AG04450 (cell line): ENCODE measurements around the gene IFIT2. TPM values are rescaled to one million over a fixed set of nuclear protein-coding genes. Genes with fewer than 3 reads are reported as not detected.

Experiments used
- CTCF ChIA-PET: fragments of 300-600, 350-600 bp; formaldehyde crosslinking; extraction: SDS; loops from one replicate; lab custom pipeline; 2022; ENCODE audit warnings: antibody characterized with exemption, inconsistent platforms; lab: Charles Lee
- POLR2A ChIA-PET: fragments of 350-600 bp; formaldehyde crosslinking; extraction: SDS; loops from one replicate; lab custom pipeline; 2021; ENCODE audit warnings: antibody characterized with exemption, inconsistent platforms; lab: Yijun Ruan, JAX
- DNase-seq: peaks from one replicate; pipeline ENCODE4 v3.0.0-alpha.2; 2011; ENCODE audit warnings: low read depth, low spot score
- H3K27ac ChIP-seq: one replicate; pipeline ENCODE4 v1.5.1; 2012; ENCODE audit warnings: low read depth, low read length, control low read depth
- H3K27me3 ChIP-seq: one replicate; pipeline ENCODE4 v1.6.0; 2012; ENCODE audit warnings: low read length; ENCODE audit not compliant: control insufficient read depth, insufficient read depth
- H3K4me3 ChIP-seq: 2 replicates; pipeline ENCODE4 v1.5.1; 2011; ENCODE audit warnings: mild to moderate bottlenecking, low read depth, low read length, control low read depth
- H3K9me3 ChIP-seq: 2 replicates; pipeline ENCODE4 v1.5.1; 2012; ENCODE audit warnings: low read length; ENCODE audit not compliant: control insufficient read depth, insufficient read depth
- polyA plus RNA-seq: library from polyadenylated mRNA; depleted of rRNA; stranded (reverse); fragments of >200 nt; gene quantifications from 2 replicates; pipeline ENCODE4 v1.2.3, GENCODE V29; 2011
- TF ChIP-seq, protein P1 (sequence below): IDR thresholded peaks from 2 replicates; pipeline ENCODE4 v1.5.1; 2011; ENCODE audit warnings: low read depth, low read length, control low read depth, inconsistent platforms

IFIT2 gene
- polyA plus RNA-seq, 1 experiment = 3.8 TPM

DNA sequence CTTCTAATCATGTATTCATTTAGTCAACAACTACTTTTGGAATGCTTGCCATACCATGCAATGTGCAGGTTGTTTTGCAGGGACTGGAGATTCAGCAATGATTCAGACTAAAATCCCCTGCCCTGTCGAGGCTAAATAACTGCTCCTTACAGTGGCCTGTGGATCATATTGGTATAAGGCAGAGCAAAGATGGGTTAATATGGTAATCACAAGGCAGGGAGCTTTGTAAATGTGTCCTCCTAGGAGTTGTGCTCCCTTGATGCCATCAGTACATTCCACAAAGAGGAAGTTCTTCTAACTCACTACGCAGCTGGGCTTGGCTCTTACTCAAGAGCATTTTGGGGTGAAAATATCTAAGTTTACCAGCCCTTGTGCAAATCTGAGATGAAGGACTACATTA is 614 bp upstream of the IFIT2 start:
- no peaks in the 10 kb centered on the region for H3K9me3 ChIP-seq
- CTCF ChIA-PET = interaction anchor here (1.3 kb wide), 1 partner anchor 68 kb away, joined by 8 read pairs; no protein-coding TSS in a partner anchor
- no peaks in the 10 kb centered on the region for H3K27me3 ChIP-seq
- TF ChIP-seq, protein P1, sequence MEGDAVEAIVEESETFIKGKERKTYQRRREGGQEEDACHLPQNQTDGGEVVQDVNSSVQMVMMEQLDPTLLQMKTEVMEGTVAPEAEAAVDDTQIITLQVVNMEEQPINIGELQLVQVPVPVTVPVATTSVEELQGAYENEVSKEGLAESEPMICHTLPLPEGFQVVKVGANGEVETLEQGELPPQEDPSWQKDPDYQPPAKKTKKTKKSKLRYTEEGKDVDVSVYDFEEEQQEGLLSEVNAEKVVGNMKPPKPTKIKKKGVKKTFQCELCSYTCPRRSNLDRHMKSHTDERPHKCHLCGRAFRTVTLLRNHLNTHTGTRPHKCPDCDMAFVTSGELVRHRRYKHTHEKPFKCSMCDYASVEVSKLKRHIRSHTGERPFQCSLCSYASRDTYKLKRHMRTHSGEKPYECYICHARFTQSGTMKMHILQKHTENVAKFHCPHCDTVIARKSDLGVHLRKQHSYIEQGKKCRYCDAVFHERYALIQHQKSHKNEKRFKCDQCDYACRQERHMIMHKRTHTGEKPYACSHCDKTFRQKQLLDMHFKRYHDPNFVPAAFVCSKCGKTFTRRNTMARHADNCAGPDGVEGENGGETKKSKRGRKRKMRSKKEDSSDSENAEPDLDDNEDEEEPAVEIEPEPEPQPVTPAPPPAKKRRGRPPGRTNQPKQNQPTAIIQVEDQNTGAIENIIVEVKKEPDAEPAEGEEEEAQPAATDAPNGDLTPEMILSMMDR = no peak
- H3K27ac ChIP-seq = peak overlapping the region; percentile 90
- DNase-seq = no peak
- peak overlapping the region; percentile 61 for H3K4me3 ChIP-seq
- POLR2A ChIA-PET = interaction anchor here (1.8 kb wide), 1 partner anchor 27 kb away, joined by 5 read pairs; the partner anchor contains the start of gene IFIT3

DNA sequence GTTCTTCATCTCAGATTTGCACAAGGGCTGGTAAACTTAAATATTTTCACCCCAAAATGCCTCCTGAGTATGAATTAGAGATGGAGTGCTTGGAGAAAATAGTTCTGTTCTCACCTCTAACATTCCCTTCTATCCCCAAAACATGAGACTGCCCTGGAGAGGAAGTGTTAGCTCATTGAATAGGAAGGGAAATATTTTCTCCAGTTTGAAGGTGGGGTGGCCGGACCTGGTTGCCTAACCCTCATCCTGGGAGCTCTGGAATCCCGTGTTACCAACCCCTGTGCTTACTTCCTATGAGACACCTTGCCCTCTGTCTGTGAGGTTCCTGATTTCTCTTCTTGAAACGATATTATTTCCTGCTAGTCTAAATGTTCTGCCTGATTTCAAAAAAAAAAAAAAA is 779 bp downstream of the IFIT2 start:
- no peak for DNase-seq
- POLR2A ChIA-PET = interaction anchor here (0.7 to 1.8 kb wide), 2 partner anchors 25 to 90 kb away, joined by 5 to 6 read pairs; partner anchors contain the start of gene IFIT3

DNA sequence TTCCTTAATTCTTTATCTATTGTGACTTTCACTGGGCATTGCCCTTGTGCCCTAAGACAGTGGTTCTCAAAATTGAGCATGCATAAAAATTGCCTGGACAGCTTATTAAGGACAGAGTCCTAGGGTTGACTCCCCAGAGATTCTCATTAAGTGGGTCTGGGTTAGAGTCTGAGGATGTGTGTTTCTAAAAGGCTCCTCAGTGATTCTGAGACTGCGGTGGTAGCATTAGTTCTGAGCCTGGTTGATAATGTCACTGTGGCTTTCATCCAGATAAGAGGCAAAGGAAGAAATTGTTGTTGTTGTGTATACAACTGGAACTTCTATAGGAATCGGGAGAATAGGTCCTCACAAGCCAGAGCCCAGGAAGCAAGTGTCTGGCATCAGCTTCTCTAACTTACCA is 1.3 kb downstream of the IFIT2 start:
- CTCF ChIA-PET = no interaction called here
- TF ChIP-seq, protein P1 = no peak
- POLR2A ChIA-PET = interaction anchor here (1.8 kb wide), 1 partner anchor 25 kb away, joined by 5 read pairs; the partner anchor contains the start of gene IFIT3
- Histone ChIP-seq H3K27me3 (no peaks in the 10 kb centered on the region), H3K4me3 (no peak overlapping the region), H3K9me3 (no peaks in the 10 kb centered on the region), H3K27ac (no peak overlapping the region)
- DNase-seq = no peak

More for the DNA sequence above, 779 bp downstream of the IFIT2 start:
- CTCF ChIA-PET = interaction anchor here (0.7 to 1.3 kb wide), 2 partner anchors 25 to 67 kb away, joined by 6 to 8 read pairs; partner anchors contain the start of gene IFIT3
- H3K27me3 ChIP-seq = no peaks in the 10 kb centered on the region
- no peaks in the 10 kb centered on the region for H3K9me3 ChIP-seq
- H3K27ac ChIP-seq = peak overlapping the region; percentile 90
- TF ChIP-seq, protein P1 = no peak
- H3K4me3 ChIP-seq = peak overlapping the region; percentile 61

DNA sequence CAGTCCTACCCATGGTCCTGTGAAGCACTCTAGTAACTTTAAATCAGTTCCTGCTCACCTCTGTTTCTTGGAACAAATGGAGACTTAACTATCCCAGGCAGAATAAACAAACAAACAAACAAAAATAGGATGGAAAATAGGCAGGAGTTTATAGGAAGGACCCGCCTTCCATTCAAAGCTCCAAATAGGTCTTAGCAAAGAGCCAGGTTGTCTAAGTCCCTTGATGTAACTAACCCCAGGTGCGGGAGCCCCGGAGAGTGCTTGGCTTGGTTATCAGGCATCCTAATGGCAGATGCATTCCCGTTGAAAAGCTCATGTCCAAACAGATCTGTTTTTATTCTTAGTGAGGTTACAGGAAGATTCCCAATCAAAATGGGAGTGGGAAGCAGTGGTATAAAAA is 2.2 kb downstream of the IFIT2 start:
- ChIA-PET POLR2A (no interaction called here), CTCF (no interaction called here)
- Histone ChIP-seq H3K27ac (no peak overlapping the region), H3K9me3 (no peaks in the 10 kb centered on the region), H3K4me3 (no peak overlapping the region), H3K27me3 (no peaks in the 10 kb centered on the region)
- DNase-seq = no peak
- TF ChIP-seq, protein P1 = no peak

DNA sequence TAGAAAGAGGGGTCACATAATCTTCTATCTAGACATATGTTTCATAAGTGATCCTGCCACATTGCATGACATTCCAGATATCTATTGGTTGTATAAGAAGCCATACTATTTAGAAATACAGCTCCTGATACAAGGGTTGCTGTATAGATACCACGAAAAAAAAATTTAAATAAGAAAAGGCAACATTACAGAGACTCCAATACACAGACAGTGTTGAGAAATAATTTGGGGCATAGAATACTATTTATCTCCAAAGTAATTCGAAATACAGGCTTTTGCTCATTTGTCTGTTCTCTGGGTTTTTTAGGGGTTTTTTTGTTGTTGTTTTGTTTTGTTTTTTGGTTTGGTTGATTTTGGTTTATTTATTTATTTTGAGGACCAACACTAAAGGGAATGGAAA is 2.6 kb downstream of the IFIT2 start:
- no peak for DNase-seq
- CTCF ChIA-PET = interaction anchor here (1.1 kb wide), 1 partner anchor 65 kb away, joined by 4 read pairs; no protein-coding TSS in a partner anchor
- Histone ChIP-seq H3K9me3 (no peaks in the 10 kb centered on the region), H3K27ac (no peak overlapping the region), H3K4me3 (no peak overlapping the region), H3K27me3 (no peaks in the 10 kb centered on the region)
- POLR2A ChIA-PET = no interaction called here
- TF ChIP-seq, protein P1 = no peak
